IMR-90 (cell line): ENCODE measurements around the gene ABI3. TPM values are rescaled to one million over a fixed set of nuclear protein-coding genes. Genes with fewer than 3 reads are reported as not detected.
"Not testable (repeated sequence)": the region's sequence is repeated elsewhere in the genome, so short reads cannot be mapped to it uniquely, and the experiment has no call there.

ENCODE experiments used
- ATAC-seq: fragments of 200-7000 bp; cut with Tn5 transposase; 2 replicates; pipeline ENCODE4 v1.9.1; 2020; ENCODE audit warnings: low read depth, mild to moderate bottlenecking, moderate library complexity
- BruUV-seq: library from RNA; stranded (reverse); fragments of 400-500 nt; replicated peaks from 2 replicates; lab custom pipeline; 2021; lab: Mats Ljungman, UMichigan
- CTCF ChIA-PET: fragments of 300-600 bp; formaldehyde crosslinking; extraction: SDS; loops from one replicate; lab custom pipeline; 2021; ENCODE audit warnings: antibody characterized with exemption; lab: Yijun Ruan, JAX
- POLR2A ChIA-PET: fragments of 300-600 bp; sonication (Branson Sonifier 250); formaldehyde crosslinking; loops from one replicate; lab custom pipeline; 2022; ENCODE audit warnings: antibody characterized with exemption; ENCODE audit not compliant: unreplicated experiment; lab: Charles Lee
- DNase-seq: peaks from one replicate; pipeline ENCODE4 v3.0.0; 2013
- H2AFZ ChIP-seq: replicated peaks from 2 replicates; pipeline ENCODE3; 2013; ENCODE audit warnings: low read length, mild to moderate bottlenecking; ENCODE audit not compliant: poor library complexity
- H2AK5ac ChIP-seq: 2 replicates; pipeline ENCODE4 v1.6.1; 2013; ENCODE audit warnings: low read depth, low read length, inconsistent platforms
- H2AK9ac ChIP-seq: replicated peaks from 2 replicates; pipeline ENCODE3; 2013; ENCODE audit warnings: mild to moderate bottlenecking, low read depth, low read length, moderate library complexity; ENCODE audit not compliant: poor library complexity
- H2BK120ac ChIP-seq: 2 replicates; pipeline ENCODE4 v1.6.1; 2013; ENCODE audit warnings: low read depth, low read length, inconsistent platforms
- H2BK15ac ChIP-seq: 3 replicates; pipeline ENCODE4 v1.6.1; 2013; ENCODE audit warnings: low read depth, low read length, inconsistent platforms
- H2BK20ac ChIP-seq: 2 replicates; pipeline ENCODE4 v1.6.1; 2013; ENCODE audit warnings: low read depth, mild to moderate bottlenecking, inconsistent platforms, low read length, moderate library complexity
- H2BK5ac ChIP-seq: 2 replicates; pipeline ENCODE4 v1.6.1; 2013; ENCODE audit warnings: mild to moderate bottlenecking, low read depth, low read length, inconsistent platforms; ENCODE audit not compliant: poor library complexity, severe bottlenecking
- H3K14ac ChIP-seq: replicated peaks from 2 replicates; pipeline ENCODE4 v1.6.1; 2013; ENCODE audit warnings: low read depth, low read length, inconsistent platforms
- H3K18ac ChIP-seq: 2 replicates; pipeline ENCODE4 v1.6.1; 2013; ENCODE audit warnings: low read depth, low read length, control low read depth
- H3K23ac ChIP-seq: 2 replicates; pipeline ENCODE4 v1.6.1; 2013; ENCODE audit warnings: low read depth, low read length, inconsistent platforms
- H3K27ac ChIP-seq: 2 replicates; pipeline ENCODE4 v1.5.1; 2013; ENCODE audit warnings: mild to moderate bottlenecking, control low read depth, low read length; ENCODE audit not compliant: insufficient read depth
- H3K27me3 ChIP-seq: 2 replicates; pipeline ENCODE4 v1.6.1; 2013; ENCODE audit warnings: low read length; ENCODE audit not compliant: control insufficient read depth, insufficient read depth
- H3K36me3 ChIP-seq: 2 replicates; pipeline ENCODE4 v1.6.1; 2013; ENCODE audit warnings: low read length, mixed read lengths; ENCODE audit not compliant: control insufficient read depth, insufficient read depth
- H3K4ac ChIP-seq: 2 replicates; pipeline ENCODE4 v1.6.1; 2013; ENCODE audit warnings: low read depth, low read length, inconsistent platforms
- H3K4me1 ChIP-seq: 2 replicates; pipeline ENCODE4 v1.6.1; 2013; ENCODE audit warnings: low read length, mixed read lengths; ENCODE audit not compliant: control insufficient read depth, insufficient read depth
- H3K4me2 ChIP-seq: 2 replicates; pipeline ENCODE4 v1.6.1; 2013; ENCODE audit warnings: low read depth, mild to moderate bottlenecking, control low read depth, low read length, moderate library complexity
- H3K4me3 ChIP-seq: 2 replicates; pipeline ENCODE4 v1.5.1; 2013; ENCODE audit warnings: low read depth, mild to moderate bottlenecking, control low read depth, low read length, moderate library complexity; ENCODE audit not compliant: insufficient read depth
- H3K56ac ChIP-seq: 2 replicates; pipeline ENCODE4 v1.6.1; 2013; ENCODE audit warnings: low read length, inconsistent platforms; ENCODE audit not compliant: insufficient read depth; ENCODE audit errors: extremely low read depth
- H3K79me1 ChIP-seq, 2 experiments: 2 replicates each; pipeline ENCODE4 v1.6.1; 2013; ENCODE audit warnings: low read length in 2 of 2, inconsistent platforms in 1 of 2, low read depth in 1 of 2
- H3K9ac ChIP-seq: 2 replicates; pipeline ENCODE4 v1.6.1; 2013; ENCODE audit warnings: low read depth, low read length, control low read depth
- H3K9me1 ChIP-seq: 2 replicates; pipeline ENCODE4 v1.6.1; 2013; ENCODE audit warnings: low read length, inconsistent platforms; ENCODE audit not compliant: insufficient read depth
- H3K9me3 ChIP-seq: 2 replicates; pipeline ENCODE4 v1.6.1; 2013; ENCODE audit warnings: low read length; ENCODE audit not compliant: control insufficient read depth, insufficient read depth
- H4K20me1 ChIP-seq: 2 replicates; pipeline ENCODE4 v1.6.1; 2013; ENCODE audit warnings: low read length, inconsistent platforms; ENCODE audit not compliant: insufficient read depth
- H4K5ac ChIP-seq: 2 replicates; pipeline ENCODE4 v1.6.1; 2013; ENCODE audit warnings: mild to moderate bottlenecking, low read depth, low read length, control low read depth
- H4K8ac ChIP-seq, 2 experiments: 2 replicates each; pipeline ENCODE4 v1.6.1; 2013; ENCODE audit warnings: low read depth in 2 of 2, low read length in 2 of 2, control low read depth in 1 of 2, inconsistent platforms in 1 of 2
- H4K91ac ChIP-seq: 2 replicates; pipeline ENCODE4 v1.6.1; 2013; ENCODE audit warnings: low read depth, low read length, inconsistent platforms; ENCODE audit not compliant: insufficient read depth
- WGBS, 2 experiments: methylation state at CpG; one replicate each; pipeline versions ENCODE4 v1.1.5 to v1.1.7; 2013; ENCODE audit warnings: missing lambda C conversion rate in 2 of 2; ENCODE audit not compliant: insufficient read length in 1 of 2; ENCODE audit errors: extremely low coverage in 2 of 2; 5-methylcytosine and 5-hydroxymethylcytosine counted together
- dilution Hi-C: fragments of 300-500 bp; cut with HindIII; formaldehyde crosslinking; loops from one replicate; pipeline ENCODE4 v1.14.3; 2018; ENCODE audit warnings: low sequenced_read_pairs; ENCODE audit not compliant: unreplicated experiment
- in situ Hi-C: fragments of 300-500 bp; cut with MboI; formaldehyde crosslinking; loops from 3 replicates; pipeline ENCODE4 v1.14.3; 2019; ENCODE audit warnings: low sequenced_read_pairs, inconsistent platforms, mixed read lengths
- intact Hi-C: fragments of 100-400 bp; cut with micrococcal nuclease; formaldehyde crosslinking; loops from 2 replicates; pipeline ENCODE4 v1.10.0; 2022
- polyA plus RNA-seq, 3 experiments: library from polyadenylated mRNA; depleted of rRNA; stranded (reverse); fragments of >200 nt; gene quantifications; 2 replicates each; pipeline ENCODE4 v1.2.3, GENCODE V29; 2012; ENCODE audit warnings: low replicate concordance in 1 of 3
- total RNA-seq: library from RNA; depleted of rRNA; stranded (reverse); fragments of >200 nt; gene quantifications from 2 replicates; pipeline ENCODE4 v1.2.3, GENCODE V29; 2012

ABI3 gene
- total and polyA plus RNA-seq, 2 of the 4 experiments (the other 2 are of a cell fraction): 1.1 to 1.2 TPM

- H2BK15ac ChIP-seq, H2BK5ac ChIP-seq, H3K9me1 ChIP-seq, intact Hi-C loops, H3K4me1 ChIP-seq, H4K8ac ChIP-seq, H3K23ac ChIP-seq, H4K5ac ChIP-seq, H4K20me1 ChIP-seq, in situ Hi-C loops, H3K36me3 ChIP-seq, DNase-seq, H3K9ac ChIP-seq, H2AK9ac ChIP-seq, H2BK120ac ChIP-seq, H3K18ac ChIP-seq, H2AFZ ChIP-seq, H3K79me1 ChIP-seq, H3K4ac ChIP-seq, H3K4me3 ChIP-seq, H2AK5ac ChIP-seq, H3K4me2 ChIP-seq, H3K14ac ChIP-seq, BruUV-seq, H3K56ac ChIP-seq, H4K91ac ChIP-seq, H3K27ac ChIP-seq, dilution Hi-C loops, ATAC-seq, H2BK20ac ChIP-seq: not testable (repeated sequence)
- peaks cover 48% of the 10 kb centered on the region for H3K27me3 ChIP-seq
- POLR2A ChIA-PET: interaction anchor here (0.7 kb wide), 1 partner anchor 108 kb away, joined by 3 read pairs; no protein-coding TSS in a partner anchor
- WGBS, 2 experiments: no CpG with 5 or more reads among the region's 3 CpGs
- CTCF ChIA-PET: interaction anchor here (0.9 kb wide), 1 partner anchor 9 kb away, joined by 3 read pairs; no protein-coding TSS in a partner anchor
- H3K9me3 ChIP-seq: peaks cover 15% of the 10 kb centered on the region
These were observed 39.8 kb upstream of the ABI3 start for GRCh38 chr17:49170711-49171110.

DNA sequence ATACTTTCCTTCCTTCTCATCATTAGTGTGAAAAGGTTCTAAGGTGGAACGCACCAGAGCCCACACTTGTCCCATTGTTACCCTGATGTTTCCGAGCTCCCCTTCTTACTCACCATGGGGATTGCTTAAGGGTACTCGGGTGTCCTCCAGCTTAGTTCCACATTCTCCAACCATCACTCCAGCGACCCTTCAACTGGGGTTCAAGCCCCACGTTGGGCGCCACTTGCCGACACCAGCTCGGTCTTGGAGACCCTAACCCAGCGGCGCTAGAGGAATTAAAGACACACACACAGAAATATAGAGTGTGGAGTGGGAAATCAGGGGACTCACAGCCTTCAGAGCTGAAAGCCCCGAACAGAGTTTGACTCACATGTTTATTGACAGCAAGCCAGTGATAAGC, 34.5 kb upstream of the ABI3 start:
- H3K23ac ChIP-seq, H2BK120ac ChIP-seq, intact Hi-C loops, H3K14ac ChIP-seq, H3K56ac ChIP-seq, dilution Hi-C loops, H3K4me3 ChIP-seq, H3K4me1 ChIP-seq, H3K4me2 ChIP-seq, in situ Hi-C loops, H3K18ac ChIP-seq, ATAC-seq, H4K20me1 ChIP-seq, H4K5ac ChIP-seq, H3K79me1 ChIP-seq, H2AFZ ChIP-seq, H2BK5ac ChIP-seq, H2BK20ac ChIP-seq, DNase-seq, H4K91ac ChIP-seq, H2AK5ac ChIP-seq, H2BK15ac ChIP-seq, H2AK9ac ChIP-seq, CTCF ChIA-PET, H3K4ac ChIP-seq, H3K9ac ChIP-seq, POLR2A ChIA-PET, H3K36me3 ChIP-seq, H3K27me3 ChIP-seq, BruUV-seq, H3K27ac ChIP-seq, H4K8ac ChIP-seq, H3K9me1 ChIP-seq: not testable (repeated sequence)
- peaks cover 16% of the 10 kb centered on the region for H3K9me3 ChIP-seq
- WGBS, 2 experiments: no CpG with 5 or more reads among the region's 11 CpGs
